Measurements from ENCODE around the gene IGF2BP2. TPM values are rescaled to one million over a fixed set of nuclear protein-coding genes. Genes with fewer than 3 reads are reported as not detected.

The IGF2BP2 gene
- total and polyA plus RNA-seq, 9 of the 15 experiments (the other 6 are each of a cell fraction or from before 2014, with no cell fraction given), result 3.2 to 59.6 (median 30.5) TPM

- Histone ChIP-seq H2AFZ (ENCODE audit: low read depth, low read length) (no peak overlapping the region), H3K36me3 (ENCODE audit: control insufficient read depth, insufficient read depth, low read length) (peaks cover 40% of the 10 kb centered on the region; the same call in 2 of the 3 replicates), H3K9me1 (ENCODE audit: control insufficient read depth, insufficient read depth, low read length) (no peaks in the 10 kb centered on the region), H3K27me3 (ENCODE audit: control insufficient read depth in 2 of 2, insufficient read depth in 2 of 2, low read length in 2 of 2) (no peaks in the 10 kb centered on the region), H3K4me3 (no peak overlapping the region), H3K4me2 (ENCODE audit: insufficient read depth, low read length) (no peak overlapping the region), H3K27ac (ENCODE audit: extremely low read depth, low read depth, low read length) (no peak overlapping the region), H3K9ac (ENCODE audit: insufficient read depth in 1 of 2, low read depth in 2 of 2, low read length in 2 of 2) (no peak overlapping the region), H3K4me1 (replicated peaks in 1 of 2; ENCODE audit: control insufficient read depth in 2 of 2, insufficient read depth in 2 of 2, low read length in 2 of 2) (no peaks in the 10 kb centered on the region), H3K79me2 (ENCODE audit: control insufficient read depth, insufficient read depth, low read length) (no peaks in the 10 kb centered on the region), H3K9me3 (replicated peaks; ENCODE audit: control insufficient read depth, insufficient read depth, low read depth, low read length) (no peaks in the 10 kb centered on the region), H4K20me1 (replicated peaks; ENCODE audit: control insufficient read depth, insufficient read depth, low read length) (no peaks in the 10 kb centered on the region)
- peak; percentile 51 for FAIRE-seq
- CTCF ChIA-PET (ENCODE audit: low intra/inter-chr PET ratio), result no interaction called here
- POLR2A ChIA-PET, result interaction anchor here (0.5 kb wide), 1 partner anchor 323 kb away, joined by 3 read pairs; no protein-coding TSS in a partner anchor
- intact Hi-C loops (cut with micrococcal nuclease) (no loop called here), in situ Hi-C loops (cut with MboI) (no loop called here)
- TF ChIP-seq SMARCA5 (IDR thresholded peaks at IDR 0.05), result no peak
- TF ChIP-seq E2F1 (CRISPR knock-in tag; IDR thresholded peaks at IDR 0.05), result no peak
- TF ChIP-seq FOXK2 (conservative IDR thresholded peaks at IDR 0.05 in 1 of 2, IDR thresholded peaks at IDR 0.05 in 1 of 2; ENCODE audit: low read depth in 2 of 2), result no peak
- TF ChIP-seq RREB1 (CRISPR knock-in tag; IDR thresholded peaks at IDR 0.05), result no peak
- TF ChIP-seq PHF20 (IDR thresholded peaks at IDR 0.05; ENCODE audit: partially characterized antibody), result no peak
- no peak for TF ChIP-seq ARNT (IDR thresholded peaks at IDR 0.05)
- no peak for TF ChIP-seq TCF7 (IDR thresholded peaks at IDR 0.05; ENCODE audit: borderline replicate concordance)
- TF ChIP-seq NELFE (IDR thresholded peaks at IDR 0.05; ENCODE audit: insufficient read depth, insufficient read length), result no peak
- 94% methylated on average over 7 of the region's 7 CpGs for WGBS (ENCODE audit: insufficient coverage, low coverage, missing lambda C conversion rate)
- BruUV-seq (replicated peaks), result no TSS peak
- no peak for DNase-seq (ENCODE audit: extremely low read depth in 1 of 4, low spot score in 3 of 4)
- ATAC-seq, result no peak
These were observed 200.7 kb downstream of the IGF2BP2 start for GRCh38 chr3:185623939-185624665.
